Activated gamma-delta T cell treated with anti-CD3 and anti-CD28 coated beads, Interleukin-2, amount 50 U/mL, for 16 hours (primary cell): ENCODE results near the gene REC114.

Experiments used
- DNase-seq: peaks from one replicate; pipeline ENCODE4 v3.0.0-alpha.2; 2020; ENCODE audit warnings: low read depth

The REC114 gene

GRCh38 chr15:73578026-73578425, 135.1 kb downstream of the REC114 start:
- no peak for DNase-seq

- no peak for DNase-seq
Observed at GRCh38 chr15:73582851-73583379, 140.0 kb downstream of the REC114 start.

GRCh38 chr15:73583544-73583943, 140.6 kb downstream of the REC114 start:
- DNase-seq, result no peak

GRCh38 chr15:73584699-73585420, 141.9 kb downstream of the REC114 start:
- DNase-seq, result no peak

- no peak for DNase-seq
Observed at GRCh38 chr15:73585871-73586654, 143.1 kb downstream of the REC114 start.

GRCh38 chr15:73589766-73590165, 146.8 kb downstream of the REC114 start:
- no peak for DNase-seq

- no peak for DNase-seq
Observed at GRCh38 chr15:73590263-73590662, 147.3 kb downstream of the REC114 start.

- no peak for DNase-seq
Observed at GRCh38 chr15:73593304-73594074, 150.5 kb downstream of the REC114 start.

- DNase-seq, result no peak
Observed at GRCh38 chr15:73594109-73594508, 151.1 kb downstream of the REC114 start.

- DNase-seq, result no peak
Observed at GRCh38 chr15:73596174-73596573, 153.2 kb downstream of the REC114 start.

- no peak for DNase-seq
Observed at GRCh38 chr15:73597036-73597638, 154.2 kb downstream of the REC114 start.

GRCh38 chr15:73598530-73599160, 155.7 kb downstream of the REC114 start:
- DNase-seq, result no peak

- no peak for DNase-seq
Observed at GRCh38 chr15:73599934-73600333, 157.0 kb downstream of the REC114 start.

GRCh38 chr15:73600413-73601335, 157.7 kb downstream of the REC114 start:
- no peak for DNase-seq

- no peak for DNase-seq
Observed at GRCh38 chr15:73601451-73602445, 158.8 kb downstream of the REC114 start.

- DNase-seq, result no peak
Observed at GRCh38 chr15:73602446-73602843, 159.5 kb downstream of the REC114 start.

GRCh38 chr15:73602992-73603391, 160.0 kb downstream of the REC114 start:
- DNase-seq, result no peak

- DNase-seq, result no peak
Observed at GRCh38 chr15:73604477-73604876, 161.5 kb downstream of the REC114 start.

- DNase-seq, result no peak
Observed at GRCh38 chr15:73605759-73606436, 162.9 kb downstream of the REC114 start.
